GM18870 (cell line): ENCODE results near the gene HEXD.
"Not testable (repeated sequence)": the region's sequence is repeated elsewhere in the genome, so short reads cannot be mapped to it uniquely, and the experiment has no call there.

ENCODE experiments used
- ATAC-seq: cut with Tn5 transposase; IDR thresholded peaks from one replicate; pipeline ENCODE4 v1.9.1; 2021; ENCODE audit warnings: moderate library complexity; ENCODE audit not compliant: unreplicated experiment

Gene HEXD

DNA sequence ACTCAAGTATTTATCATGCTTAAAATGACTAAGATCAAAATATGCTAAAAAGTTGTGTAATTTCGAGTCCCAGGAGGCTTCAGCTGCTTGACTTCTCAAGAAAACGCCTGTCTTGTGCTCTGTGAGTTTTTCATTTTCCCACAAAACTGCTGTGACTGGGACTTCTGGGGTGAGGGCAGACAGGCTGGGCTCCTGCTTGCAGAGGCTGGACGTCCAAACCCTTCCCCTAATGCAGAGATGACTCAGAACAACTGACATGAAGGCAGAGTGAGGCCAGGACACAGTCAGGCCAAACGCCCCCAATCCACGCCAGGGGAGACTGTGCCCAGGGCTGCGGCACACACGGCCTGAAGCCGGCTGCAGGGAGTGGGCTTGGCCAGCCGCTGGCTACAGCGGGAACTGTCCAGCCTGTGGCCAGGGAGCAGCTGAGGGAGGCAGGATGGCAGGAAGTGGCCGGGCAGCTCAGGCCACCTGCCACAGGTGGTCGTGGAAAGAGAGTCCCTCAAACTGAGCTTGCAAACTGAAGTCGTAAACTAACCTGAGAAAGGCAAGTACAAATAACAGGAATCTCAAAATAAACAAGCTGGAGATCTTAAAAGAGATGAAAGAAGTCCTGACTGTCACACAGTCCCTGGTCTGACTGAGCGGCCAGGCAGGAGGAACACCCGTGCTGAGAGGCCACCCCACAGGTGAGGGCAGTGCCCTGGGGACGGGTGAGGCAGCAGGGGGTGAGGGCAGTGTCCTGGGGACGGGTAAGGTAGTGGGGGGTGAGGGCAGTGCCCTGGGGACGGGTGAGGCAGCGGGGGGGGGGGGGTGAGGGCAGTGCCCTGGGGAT is 21.3 kb upstream of the HEXD start:
- ATAC-seq: no peak

DNA sequence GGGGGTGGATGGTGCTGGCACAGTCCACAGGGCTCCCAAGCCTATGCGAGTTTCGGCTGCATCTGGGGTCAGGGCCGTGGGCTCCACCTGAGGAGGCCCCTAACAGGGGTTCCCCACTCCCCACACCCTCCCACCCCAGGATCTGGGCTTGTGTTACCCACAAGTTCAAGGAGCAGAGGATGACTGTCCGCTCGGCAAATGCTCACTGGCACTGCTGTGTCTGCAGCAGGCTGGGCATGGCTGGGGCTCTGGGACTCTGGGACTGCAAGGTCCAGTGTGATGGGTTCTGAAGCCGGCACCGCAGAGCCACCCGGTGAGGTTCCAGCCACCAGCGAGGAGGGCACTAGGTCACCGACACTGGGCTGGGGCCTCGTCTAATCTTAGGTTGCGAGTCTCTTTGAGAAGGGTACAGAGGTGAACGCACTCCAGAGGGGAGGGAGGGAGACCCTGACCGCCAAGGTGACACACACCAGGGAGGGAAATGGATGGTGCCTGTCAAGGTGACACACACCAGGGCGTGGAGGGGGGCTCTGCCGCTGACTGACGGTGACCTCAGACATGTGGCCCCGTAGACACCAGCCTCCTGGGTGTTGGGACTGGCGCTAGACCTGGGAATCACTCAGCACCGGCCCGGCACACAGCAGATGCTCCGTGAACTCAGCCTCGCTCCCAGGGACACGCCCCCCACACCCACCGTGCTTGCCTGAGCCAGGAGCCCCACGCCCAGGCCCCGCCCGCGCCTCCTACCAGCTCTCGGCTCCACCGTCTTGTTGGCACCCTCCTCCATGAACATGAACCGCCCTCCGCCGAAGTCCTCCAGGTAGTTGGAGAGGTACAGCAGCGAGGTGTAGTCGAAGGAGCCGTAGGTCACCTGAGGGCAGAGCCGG is 20.5 kb upstream of the HEXD start:
- ATAC-seq: no peak

DNA sequence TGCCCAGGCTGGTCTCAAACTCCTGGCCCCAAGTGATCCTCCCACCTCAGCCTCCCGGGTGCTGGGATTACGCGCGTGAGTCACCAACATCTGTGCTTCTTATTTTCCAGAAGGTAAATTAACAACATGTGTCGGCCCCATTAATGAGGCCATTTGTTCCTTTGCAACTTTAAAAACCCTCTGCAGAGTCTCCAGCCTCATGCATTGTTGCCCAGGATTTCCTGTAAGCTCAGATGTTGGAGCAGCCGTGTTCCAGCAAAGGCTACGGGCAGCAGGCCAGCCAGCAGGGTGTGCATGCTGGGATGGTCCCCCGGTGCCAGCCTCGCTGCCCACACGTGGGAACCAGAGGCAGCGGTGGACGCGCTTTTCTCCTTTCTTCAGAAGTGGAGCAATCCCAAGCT is 19.1 kb upstream of the HEXD start:
- ATAC-seq: no peak

DNA sequence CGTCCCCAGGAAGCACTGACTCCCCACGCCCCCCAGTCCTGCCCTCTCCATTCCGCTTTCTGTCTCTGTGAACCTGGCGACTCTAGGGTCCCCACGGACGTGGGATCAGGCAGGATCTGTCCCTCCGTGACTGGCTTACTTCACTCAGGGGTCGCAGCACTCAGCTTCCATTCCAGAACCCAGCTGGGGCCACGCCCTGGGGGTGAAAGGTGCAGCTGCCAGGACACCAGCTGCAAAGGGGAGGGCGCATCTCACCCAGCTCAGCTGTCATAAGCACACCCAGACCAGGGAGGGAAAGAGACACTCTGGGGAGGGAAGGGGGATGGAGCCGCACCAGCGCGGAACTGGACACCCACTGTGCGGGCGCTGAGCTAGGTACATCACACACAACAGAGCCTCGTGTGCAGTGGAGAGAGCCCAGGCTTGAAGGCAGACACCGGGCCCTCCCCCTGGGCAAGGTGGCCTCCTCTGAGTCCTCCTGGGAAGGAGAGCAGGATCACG is 18.5 kb upstream of the HEXD start:
- no peak for ATAC-seq

DNA sequence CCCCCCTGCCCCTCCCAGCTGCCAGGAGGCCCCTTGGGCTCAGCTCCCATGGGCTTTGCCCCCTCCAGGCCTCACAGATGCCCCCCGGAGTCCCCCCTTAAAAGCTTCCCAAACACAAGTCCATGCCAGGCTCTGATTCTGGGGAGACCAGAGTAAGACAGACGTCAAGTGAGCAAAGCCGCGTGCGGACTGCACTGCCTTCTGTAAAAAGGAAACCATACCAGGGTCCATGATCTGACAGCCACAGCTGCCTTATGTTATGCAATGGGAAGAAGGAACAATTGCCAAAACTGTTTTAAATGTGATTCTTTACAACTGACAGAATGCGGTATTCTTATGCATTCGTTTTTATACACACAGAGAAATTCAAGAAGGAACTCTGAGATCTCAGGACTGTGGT is 17.9 kb upstream of the HEXD start:
- ATAC-seq: no peak

DNA sequence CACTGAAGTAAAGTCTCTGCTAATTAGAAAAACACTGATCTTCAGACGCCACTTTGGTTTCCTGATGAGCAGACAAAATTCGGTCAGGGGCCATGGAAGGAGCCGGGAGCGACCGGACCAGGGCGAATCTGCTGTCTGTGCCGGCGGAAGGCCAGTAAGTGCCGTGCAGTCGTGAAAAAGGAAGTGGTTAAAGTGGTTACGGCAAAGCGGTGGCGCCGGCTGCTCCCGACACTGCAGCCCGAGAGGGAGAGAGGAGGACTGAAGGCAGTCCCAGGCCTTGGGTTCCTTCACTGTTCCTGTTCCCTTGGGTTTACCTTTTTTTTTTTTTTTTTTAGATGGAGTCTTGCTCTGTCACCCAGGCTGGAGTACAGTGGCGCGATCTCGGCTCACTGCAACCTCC is 17.3 kb upstream of the HEXD start:
- no peak for ATAC-seq

DNA sequence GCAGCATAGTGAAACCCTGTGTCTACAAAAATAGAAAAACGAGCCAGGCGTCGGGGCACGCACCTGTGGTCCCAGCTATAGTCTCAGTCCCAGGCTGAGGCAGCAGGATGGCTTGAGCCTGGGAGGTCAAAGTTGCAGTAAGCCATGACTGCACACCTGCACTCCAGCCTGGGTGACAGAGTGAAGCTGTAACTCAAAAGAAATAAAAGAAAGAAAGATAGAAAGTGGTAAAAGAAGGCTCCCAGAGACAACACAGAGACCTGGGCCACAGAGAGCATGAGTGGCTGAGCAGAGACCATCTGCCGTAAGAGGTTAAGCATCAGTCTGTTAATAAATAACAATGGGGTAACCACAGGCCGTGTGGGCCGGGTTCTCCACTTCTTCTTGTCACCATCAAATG is 15.3 kb upstream of the HEXD start:
- ATAC-seq: peak; percentile 69

DNA sequence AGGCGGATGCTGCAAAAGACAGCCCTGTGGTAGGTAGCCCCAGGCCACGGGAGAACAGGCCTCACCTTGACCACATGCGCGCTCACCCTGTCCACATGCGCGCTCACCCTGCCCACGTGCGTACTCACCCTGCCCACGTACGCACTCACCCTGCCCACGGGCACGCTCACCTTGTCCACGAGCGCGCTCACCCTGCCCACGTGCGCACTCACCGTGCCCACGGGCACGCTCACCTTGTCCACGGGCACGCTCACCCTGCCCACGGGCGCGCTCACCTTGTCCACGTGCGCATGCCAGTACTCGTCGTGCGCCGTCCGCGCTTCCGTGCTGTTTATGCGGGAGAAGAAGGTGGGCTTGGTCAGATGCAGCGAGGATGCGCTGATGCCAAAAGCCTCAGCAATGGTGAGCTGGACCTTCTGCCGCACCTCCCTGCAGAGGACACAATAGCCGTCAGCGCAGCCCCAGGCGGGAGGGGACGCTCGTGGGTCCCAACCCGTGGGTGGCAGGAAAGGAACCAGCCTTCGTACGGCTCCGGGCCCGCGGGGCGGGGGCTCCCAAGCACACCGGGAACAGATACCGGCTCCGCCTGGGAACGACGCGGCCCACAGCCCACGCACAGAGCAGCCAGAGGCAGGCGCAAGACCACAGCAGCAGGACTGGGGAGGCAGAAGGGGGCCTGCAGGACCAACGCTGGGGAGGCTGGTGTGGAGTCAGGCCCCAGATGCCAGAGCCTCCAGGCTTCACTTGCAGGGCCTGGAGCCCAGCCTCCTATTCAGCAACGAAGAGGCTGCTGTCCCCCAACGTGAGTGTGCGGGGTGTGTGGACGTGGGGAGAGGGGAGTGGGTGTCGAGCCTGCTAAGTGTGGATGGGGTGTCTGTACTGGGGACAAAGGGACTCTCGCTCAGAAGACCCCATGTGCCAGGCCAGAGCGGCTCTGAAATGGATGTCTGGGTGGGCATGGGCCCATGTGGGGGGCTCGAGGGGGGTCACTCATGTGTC is 14.2 kb upstream of the HEXD start:
- no peak for ATAC-seq

DNA sequence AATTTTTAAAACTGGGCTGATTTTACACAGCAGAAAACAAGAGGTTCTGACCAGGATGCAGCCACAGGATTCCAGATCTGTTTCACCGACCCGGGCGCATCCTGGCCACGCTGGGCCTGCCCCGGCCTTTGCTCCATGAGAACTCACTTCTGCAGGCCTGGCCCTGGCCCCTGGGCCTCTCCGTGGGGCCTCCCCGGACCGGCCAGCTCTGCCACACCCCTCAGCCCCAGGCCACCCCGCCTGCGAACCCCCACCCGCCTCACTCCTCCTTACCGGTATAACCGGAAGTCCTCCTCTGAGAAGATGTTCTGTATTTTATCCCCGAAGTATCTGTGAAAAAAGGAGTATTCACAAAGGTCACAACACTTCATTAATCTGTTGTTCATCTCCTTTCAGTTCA is 13.1 kb upstream of the HEXD start:
- no peak for ATAC-seq

DNA sequence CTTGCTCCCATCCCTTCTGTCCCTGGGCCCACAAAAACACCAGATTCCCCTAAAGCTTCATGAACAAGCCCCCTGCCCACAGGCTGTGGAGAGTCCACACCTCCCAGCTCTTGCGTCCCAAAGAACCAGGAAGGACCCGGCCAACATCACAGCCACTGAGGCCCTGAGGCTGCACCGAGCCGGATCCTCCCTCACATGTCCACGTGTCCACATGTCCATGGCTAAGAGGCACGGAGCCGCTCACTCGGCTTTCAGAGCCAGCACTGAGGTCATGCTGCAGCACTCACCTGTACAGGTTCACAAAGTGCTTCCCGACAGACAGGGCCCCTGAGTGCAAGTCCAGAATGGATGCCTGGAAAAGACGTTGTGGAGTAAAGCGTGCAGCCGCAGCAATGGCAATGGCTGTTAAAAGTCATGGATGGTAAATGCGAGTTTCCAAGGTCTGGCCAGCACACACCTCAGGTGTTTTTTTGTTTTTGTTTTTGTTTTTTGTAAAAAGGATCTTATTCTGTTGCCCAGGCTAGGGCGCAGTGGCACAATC is 11.9 kb upstream of the HEXD start:
- no peak for ATAC-seq

DNA sequence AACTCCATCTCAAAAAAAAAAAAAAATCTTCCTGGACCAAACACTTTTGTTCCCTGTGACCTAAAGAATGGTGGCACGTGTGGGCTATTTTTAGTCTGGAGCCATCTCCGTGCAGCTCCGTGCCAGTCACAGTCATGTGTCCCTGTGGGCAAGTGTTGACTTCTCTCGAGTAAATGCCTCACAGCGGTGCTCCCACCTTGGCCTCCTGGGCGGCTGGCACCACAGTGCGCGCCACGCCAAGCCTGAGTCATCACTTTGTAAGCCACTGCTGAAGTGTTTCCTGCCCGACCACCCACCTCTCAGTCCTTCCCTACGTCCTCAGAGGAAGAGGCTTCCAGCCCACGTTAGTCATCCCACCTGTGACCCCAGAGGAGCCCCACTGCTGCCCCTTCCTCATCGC is 10.9 kb upstream of the HEXD start:
- ATAC-seq: no peak

DNA sequence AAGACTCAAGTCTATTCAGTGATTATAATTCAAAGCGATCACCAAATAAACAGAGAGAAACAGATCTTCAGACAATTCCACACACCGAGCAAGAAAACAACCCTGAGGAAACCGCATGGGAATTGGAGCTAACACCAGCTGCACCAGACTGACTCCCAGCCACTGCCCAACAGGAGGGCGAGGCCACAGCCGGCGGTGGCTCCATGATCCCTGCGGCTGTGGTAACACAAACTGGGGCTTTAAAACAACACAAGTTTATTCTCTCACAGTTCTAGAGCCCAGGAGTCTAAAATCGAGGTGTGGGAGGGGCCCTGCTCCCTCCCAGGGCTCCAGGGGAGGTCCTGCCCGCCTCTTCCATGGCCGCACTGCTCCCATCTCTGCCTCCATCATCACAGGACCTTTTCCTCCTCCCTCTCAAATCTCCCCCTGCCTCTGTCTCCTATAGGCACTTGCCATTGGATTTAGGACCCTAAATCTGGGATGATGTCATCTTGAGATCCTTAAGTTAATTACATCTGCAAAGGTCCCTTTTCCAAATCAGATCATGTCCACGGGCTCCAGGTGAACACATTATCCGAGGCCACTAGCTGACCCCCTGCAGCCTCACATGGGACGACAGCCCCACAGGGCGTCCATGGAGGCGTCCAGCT is 9.7 kb upstream of the HEXD start:
- ATAC-seq: no peak

DNA sequence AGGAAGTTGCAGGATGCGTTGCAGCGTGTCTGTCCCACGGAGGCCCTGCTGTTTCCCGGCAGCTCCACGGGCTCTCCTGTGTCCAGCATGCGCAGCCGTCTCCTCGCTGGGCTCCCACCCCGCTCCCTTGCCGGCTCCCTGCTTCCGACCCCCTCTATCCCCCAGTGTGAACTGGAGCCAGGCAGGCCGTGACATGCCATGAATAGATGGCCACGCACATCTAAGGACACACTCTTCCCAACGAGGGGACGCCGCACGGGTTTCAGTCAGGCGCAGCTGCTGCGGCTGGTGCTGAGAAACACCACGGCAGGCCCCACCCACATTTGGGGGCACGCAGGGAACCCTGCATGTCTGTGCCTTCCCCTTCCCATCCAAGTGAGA is 9.2 kb upstream of the HEXD start:
- no peak for ATAC-seq

DNA sequence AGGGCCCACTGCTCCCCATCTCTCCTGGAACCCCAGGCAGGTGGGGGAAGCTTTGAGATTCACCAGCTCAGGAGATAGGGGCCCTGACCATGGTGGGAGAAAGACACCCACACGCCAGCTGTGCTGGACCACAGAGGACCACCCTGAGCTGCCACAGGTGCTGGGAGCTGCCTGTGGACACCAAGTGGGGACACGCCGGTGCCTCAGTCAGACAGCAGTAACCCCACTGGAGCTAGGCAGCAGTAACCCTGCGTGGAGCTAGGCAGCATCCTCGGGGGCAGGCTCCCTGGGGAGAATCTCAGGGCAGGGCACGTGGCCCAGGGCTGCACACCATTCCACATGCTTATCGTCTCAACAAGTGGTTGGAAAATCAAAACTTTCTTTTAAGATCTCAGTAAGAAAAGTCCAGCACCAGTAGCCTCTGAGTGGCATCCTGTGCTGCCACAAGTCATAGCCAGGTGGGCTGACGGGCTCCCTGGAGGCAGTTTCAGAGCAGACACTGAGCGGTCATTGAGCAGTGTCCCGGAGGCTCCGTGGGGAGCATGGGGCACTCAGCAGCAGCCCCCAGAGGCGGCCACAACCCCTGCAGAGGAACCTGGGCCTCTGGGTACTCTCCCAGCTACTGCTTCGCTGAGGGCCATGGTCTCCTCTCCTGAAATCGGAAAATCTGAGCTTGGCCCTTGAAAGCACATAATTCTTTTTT is 8.0 kb upstream of the HEXD start:
- no peak for ATAC-seq

DNA sequence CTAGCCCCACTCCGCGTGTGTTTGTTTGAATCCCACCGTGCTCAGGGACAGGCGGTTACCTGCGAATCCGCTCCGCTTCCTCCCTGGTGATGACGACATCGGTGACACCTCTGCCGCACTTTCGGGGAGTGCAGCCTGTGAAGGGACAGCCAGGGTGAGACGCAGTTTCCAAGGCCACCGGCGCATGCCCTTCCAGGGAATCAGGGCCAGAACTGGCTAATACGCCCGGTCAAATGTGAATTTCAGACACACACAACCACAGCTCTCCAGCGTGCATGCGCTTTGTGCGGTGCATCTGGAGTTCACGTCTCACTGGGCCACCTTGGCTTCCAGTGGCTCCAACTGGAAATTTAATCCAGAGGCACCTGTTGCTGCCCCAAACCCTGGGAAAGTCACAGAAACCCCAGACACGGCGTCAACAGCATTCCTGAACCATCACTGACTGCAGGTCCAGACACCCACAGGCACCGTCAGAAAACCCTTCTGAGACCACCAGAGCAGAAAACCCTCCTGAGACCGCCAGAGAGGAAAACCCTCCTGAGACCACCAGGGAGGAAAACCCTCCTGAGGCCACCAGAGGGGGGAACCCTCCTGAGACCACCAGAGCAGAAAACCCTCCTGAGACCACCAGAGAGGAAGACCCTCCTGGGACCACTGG is 6.6 kb upstream of the HEXD start:
- no peak for ATAC-seq

DNA sequence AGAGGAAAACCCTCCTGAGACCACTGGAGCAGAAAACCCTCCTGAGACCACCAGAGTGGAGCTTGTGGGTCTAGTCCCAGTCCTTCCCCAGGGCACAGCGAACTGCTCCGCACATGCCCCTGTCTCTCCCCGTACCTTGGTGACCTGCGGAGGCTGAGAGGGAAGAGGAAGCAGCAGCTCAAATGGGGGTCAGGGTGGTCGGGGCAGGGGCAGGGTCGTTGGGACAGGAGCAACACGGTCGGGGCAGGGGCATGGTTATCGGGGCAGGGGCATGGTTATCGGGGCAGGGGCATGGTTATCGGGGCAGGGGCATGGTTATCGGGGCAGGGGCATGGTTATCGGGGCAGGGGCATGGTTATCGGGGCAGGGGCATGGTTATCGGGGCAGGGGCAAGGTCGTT is 6.1 kb upstream of the HEXD start:
- not testable (repeated sequence) for ATAC-seq

DNA sequence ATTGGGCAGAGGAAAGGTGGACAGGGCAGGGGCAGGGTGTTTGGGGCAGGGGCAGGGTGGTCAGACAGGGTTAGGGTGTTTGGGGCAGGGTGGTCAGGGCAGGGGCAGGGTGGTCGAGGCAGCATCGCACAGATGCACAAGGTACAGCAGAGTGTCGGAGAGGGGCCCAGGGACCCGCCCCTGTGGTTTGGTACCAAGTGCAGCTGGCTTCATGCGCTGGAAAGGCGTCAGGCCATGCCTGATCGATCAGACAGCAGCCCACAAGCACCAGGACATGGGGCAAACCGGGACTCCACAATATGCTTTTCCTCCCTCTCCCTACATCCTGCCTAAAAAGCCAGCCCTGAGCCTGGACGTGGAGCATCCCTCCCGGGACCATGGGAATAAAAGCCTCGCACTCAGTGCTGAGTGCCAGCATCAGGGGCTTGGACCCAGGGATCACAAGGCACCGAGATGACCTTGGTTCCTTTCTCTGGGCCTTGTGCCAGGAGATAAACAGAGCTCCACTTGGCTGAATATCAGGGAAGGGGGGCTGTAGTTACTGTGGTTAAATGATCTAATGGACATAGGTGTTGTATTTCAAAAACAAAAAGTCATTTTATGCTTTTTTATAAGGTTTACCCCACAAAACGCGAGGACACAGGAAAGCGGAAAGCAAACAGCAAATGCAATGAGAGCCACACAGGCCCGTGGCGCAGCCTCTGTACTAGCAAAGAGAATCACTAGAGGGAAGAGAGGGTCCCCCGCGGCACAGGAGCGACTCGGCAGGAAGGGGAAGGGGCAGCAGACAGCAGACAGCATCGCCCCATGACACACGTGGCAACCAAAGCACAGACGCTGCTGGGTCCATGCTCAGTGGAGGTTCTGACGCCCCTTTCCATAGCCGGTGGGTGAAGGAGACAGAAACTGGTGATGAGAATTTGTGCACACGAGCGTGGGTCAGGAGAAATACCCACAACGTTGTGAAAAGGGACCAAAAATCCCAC is 5.3 kb upstream of the HEXD start:
- ATAC-seq: no peak
